GM04504 (cell line): ENCODE measurements around the gene LAMA4.

Experiments used
- DNase-seq: peaks from one replicate; pipeline ENCODE4 v3.0.0-alpha.2; 2012; ENCODE audit warnings: low read depth

LAMA4 gene

GRCh38 chr6:112096901-112097300, 157.5 kb downstream of the LAMA4 start:
- no peak for DNase-seq

- DNase-seq: no peak
Observed at GRCh38 chr6:112087916-112088315, 166.5 kb downstream of the LAMA4 start.

- peak; percentile 91 for DNase-seq
Observed at GRCh38 chr6:112087136-112087911, 167.0 kb downstream of the LAMA4 start, which contains the start of the genes FAM229B and TUBE1. Gene FAM229B, plus strand, starts transcription at chr6:112087591. Its CDS starts 11,693 bp downstream, at chr6:112099284. Gene TUBE1, minus strand, starts transcription at chr6:112087482. Its CDS starts 48 bp downstream, at chr6:112087434.

GRCh38 chr6:112086744-112087135, 167.6 kb downstream of the LAMA4 start:
- DNase-seq: peak; percentile 33

- DNase-seq: no peak
Observed at GRCh38 chr6:112085286-112086065, 168.9 kb downstream of the LAMA4 start.

GRCh38 chr6:112081569-112081968, 172.8 kb downstream of the LAMA4 start:
- no peak for DNase-seq

- no peak for DNase-seq
Observed at GRCh38 chr6:112066606-112067005, 187.8 kb downstream of the LAMA4 start.

GRCh38 chr6:112065426-112065986, 188.9 kb downstream of the LAMA4 start:
- DNase-seq: no peak

GRCh38 chr6:112062966-112063365, 191.4 kb downstream of the LAMA4 start:
- no peak for DNase-seq

GRCh38 chr6:112061605-112062004, 192.8 kb downstream of the LAMA4 start:
- no peak for DNase-seq
